Trophoblast cell (in vitro differentiated cells and primary cell): ENCODE measurements around the gene LRCH1.

Source experiments
- DNase-seq, 2 donors: peaks; one replicate each; pipeline ENCODE4 v3.0.0-alpha.2; 2016
- H2AFZ ChIP-seq: 2 replicates; pipeline ENCODE4 v1.6.1; 2013; ENCODE audit warnings: low read length, moderate library complexity, mild to moderate bottlenecking; ENCODE audit not compliant: insufficient read depth, poor library complexity
- H2AK5ac ChIP-seq: 2 replicates; pipeline ENCODE4 v1.6.1; 2013; ENCODE audit warnings: mild to moderate bottlenecking, low read length
- H2BK120ac ChIP-seq: 2 replicates; pipeline ENCODE4 v1.6.1; 2013; ENCODE audit warnings: low read length, mild to moderate bottlenecking, moderate library complexity; ENCODE audit not compliant: insufficient read depth, poor library complexity
- H2BK12ac ChIP-seq: 2 replicates; pipeline ENCODE4 v1.6.1; 2013; ENCODE audit warnings: mild to moderate bottlenecking, low read length, moderate library complexity
- H2BK5ac ChIP-seq: 2 replicates; pipeline ENCODE4 v1.6.1; 2013; ENCODE audit warnings: low read length, low read depth, moderate library complexity, mild to moderate bottlenecking; ENCODE audit not compliant: poor library complexity
- H3K14ac ChIP-seq: 2 replicates; pipeline ENCODE4 v1.6.1; 2013; ENCODE audit warnings: mild to moderate bottlenecking, low read length
- H3K18ac ChIP-seq: 2 replicates; pipeline ENCODE4 v1.6.1; 2013; ENCODE audit warnings: mild to moderate bottlenecking, low read length
- H3K23ac ChIP-seq: 2 replicates; pipeline ENCODE4 v1.6.1; 2013; ENCODE audit warnings: low read length
- H3K27ac ChIP-seq: 2 replicates; pipeline ENCODE4 v1.5.1; 2013; ENCODE audit warnings: low read depth, mild to moderate bottlenecking, inconsistent platforms, low read length, moderate library complexity
- H3K27me3 ChIP-seq: 2 replicates; pipeline ENCODE4 v1.6.1; 2013; ENCODE audit warnings: inconsistent platforms, mild to moderate bottlenecking, low read length, moderate library complexity; ENCODE audit not compliant: insufficient read depth
- H3K36me3 ChIP-seq, 2 experiments: 1 replicate in 1 of 2; 2 replicates in 1 of 2; pipeline ENCODE4 v1.6.1; 2013; ENCODE audit warnings: low read length in 2 of 2, mild to moderate bottlenecking in 2 of 2, moderate library complexity in 1 of 2; ENCODE audit not compliant: insufficient read depth in 2 of 2, control insufficient read depth in 1 of 2
- H3K4ac ChIP-seq: 2 replicates; pipeline ENCODE4 v1.6.1; 2013; ENCODE audit warnings: low read depth, mild to moderate bottlenecking, low read length, moderate library complexity
- H3K4me1 ChIP-seq, 2 experiments: 1 replicate in 1 of 2; 2 replicates in 1 of 2; pipeline ENCODE4 v1.6.1; 2013; ENCODE audit warnings: low read length in 2 of 2, mild to moderate bottlenecking in 2 of 2, moderate library complexity in 1 of 2; ENCODE audit not compliant: insufficient read depth in 2 of 2, control insufficient read depth in 1 of 2
- H3K4me2 ChIP-seq: 2 replicates; pipeline ENCODE4 v1.6.1; 2013; ENCODE audit warnings: inconsistent platforms, mild to moderate bottlenecking, low read length, moderate library complexity
- H3K4me3 ChIP-seq: 2 replicates; pipeline ENCODE4 v1.5.1; 2013; ENCODE audit warnings: mild to moderate bottlenecking, low read depth, low read length, inconsistent platforms
- H3K79me1 ChIP-seq: one replicate; pipeline ENCODE4 v1.6.1; 2013; ENCODE audit warnings: low read length
- H3K79me2 ChIP-seq: 2 replicates; pipeline ENCODE4 v1.6.1; 2013; ENCODE audit warnings: low read length, mild to moderate bottlenecking; ENCODE audit not compliant: control insufficient read depth, insufficient read depth, poor library complexity
- H3K9ac ChIP-seq: 2 replicates; pipeline ENCODE4 v1.6.1; 2013; ENCODE audit warnings: mild to moderate bottlenecking, low read length
- H3K9me3 ChIP-seq: 2 replicates; pipeline ENCODE4 v1.6.1; 2013; ENCODE audit warnings: low read depth, mild to moderate bottlenecking, control low read depth, inconsistent platforms, low read length; ENCODE audit not compliant: insufficient read depth
- H4K12ac ChIP-seq: 2 replicates; pipeline ENCODE4 v1.6.1; 2013; ENCODE audit warnings: low read depth, mild to moderate bottlenecking, low read length, moderate library complexity
- H4K8ac ChIP-seq: 2 replicates; pipeline ENCODE4 v1.6.1; 2013; ENCODE audit warnings: low read depth, mild to moderate bottlenecking, low read length, moderate library complexity
- H4K91ac ChIP-seq: one replicate; pipeline ENCODE4 v1.6.1; 2013; ENCODE audit warnings: low read depth, mild to moderate bottlenecking, low read length, moderate library complexity
- WGBS: extraction: QIAGEN DNeasy Blood & Tissue Kit; methylation state at CpG from one replicate; pipeline ENCODE4 v1.1.7; 2013; ENCODE audit warnings: missing lambda C conversion rate; ENCODE audit not compliant: insufficient read length, insufficient coverage; ENCODE audit errors: extremely low coverage; 5-methylcytosine and 5-hydroxymethylcytosine counted together

Gene LRCH1

GRCh38 chr13:46609726-46610125 is 56.8 kb downstream of the LRCH1 start:
- Histone ChIP-seq H2AK5ac (no peak overlapping the region), H4K8ac (no peak overlapping the region), H3K9ac (no peak overlapping the region), H3K27ac (peak overlapping the region; percentile 49), H3K4me2 (no peak overlapping the region), H3K36me3 (no peaks in the 10 kb centered on the region), H2AFZ (no peak overlapping the region), H3K27me3 (no peaks in the 10 kb centered on the region), H4K91ac (no peak overlapping the region), H4K12ac (no peak overlapping the region), H3K4me3 (no peak overlapping the region), H3K79me1 (no peaks in the 10 kb centered on the region), H3K9me3 (no peaks in the 10 kb centered on the region), H2BK5ac (no peak overlapping the region), H3K23ac (no peak overlapping the region), H3K18ac (no peak overlapping the region), H3K14ac (no peak overlapping the region), H3K79me2 (peaks cover 4% of the 10 kb centered on the region), H3K4ac (no peak overlapping the region), H2BK120ac (no peak overlapping the region), H3K4me1 (peaks cover 12% of the 10 kb centered on the region in 2 experiments), H2BK12ac (no peak overlapping the region)
- DNase-seq: peak in 1 of 2 donors; percentile 52
- WGBS: no CpG with 5 or more reads among the region's 6 CpGs

GRCh38 chr13:46612267-46612666 is 59.3 kb downstream of the LRCH1 start:
- peaks cover 6% of the 10 kb centered on the region for H3K79me1 ChIP-seq
- H3K36me3 ChIP-seq: no peaks in the 10 kb centered on the region
- H3K9ac ChIP-seq: no peak overlapping the region
- no peak overlapping the region for H2BK12ac ChIP-seq
- no peak overlapping the region for H4K8ac ChIP-seq
- H3K27ac ChIP-seq: no peak overlapping the region
- peaks cover 16 to 19% of the 10 kb centered on the region in 2 experiments for H3K4me1 ChIP-seq
- H4K12ac ChIP-seq: no peak overlapping the region
- no peak overlapping the region for H2BK5ac ChIP-seq
- no CpG with 5 or more reads among the region's 3 CpGs for WGBS
- no peak overlapping the region for H2AK5ac ChIP-seq
- H3K14ac ChIP-seq: no peak overlapping the region
- H2BK120ac ChIP-seq: no peak overlapping the region
- H3K18ac ChIP-seq: no peak overlapping the region
- H3K4ac ChIP-seq: peak overlapping the region; percentile 81
- H3K4me3 ChIP-seq: no peak overlapping the region
- no peak overlapping the region for H3K23ac ChIP-seq
- no peaks in the 10 kb centered on the region for H3K9me3 ChIP-seq
- no peak overlapping the region for H4K91ac ChIP-seq
- no peaks in the 10 kb centered on the region for H3K27me3 ChIP-seq
- no peak overlapping the region for H2AFZ ChIP-seq
- DNase-seq: no peak
- H3K4me2 ChIP-seq: no peak overlapping the region
- peaks cover 8% of the 10 kb centered on the region for H3K79me2 ChIP-seq

- WGBS: no CpG with 5 or more reads among the region's 8 CpGs
Measured at GRCh38 chr13:46613409-46614049, 60.6 kb downstream of the LRCH1 start.

GRCh38 chr13:46614582-46614981 is 61.6 kb downstream of the LRCH1 start:
- H3K4me1 ChIP-seq: peaks cover 11 to 15% of the 10 kb centered on the region in 2 experiments
- H3K4me3 ChIP-seq: no peak overlapping the region
- no peak overlapping the region for H3K27ac ChIP-seq
- H4K12ac ChIP-seq: no peak overlapping the region
- H2BK5ac ChIP-seq: no peak overlapping the region
- no peak overlapping the region for H4K8ac ChIP-seq
- peak in 1 of 2 donors; percentile 63 for DNase-seq
- peaks cover 6% of the 10 kb centered on the region for H3K79me1 ChIP-seq
- no peak overlapping the region for H3K4me2 ChIP-seq
- H3K4ac ChIP-seq: no peak overlapping the region
- H2BK120ac ChIP-seq: no peak overlapping the region
- no peak overlapping the region for H3K23ac ChIP-seq
- H3K14ac ChIP-seq: no peak overlapping the region
- H3K9ac ChIP-seq: no peak overlapping the region
- H3K18ac ChIP-seq: no peak overlapping the region
- H3K27me3 ChIP-seq: no peaks in the 10 kb centered on the region
- H3K36me3 ChIP-seq: no peaks in the 10 kb centered on the region
- peaks cover 8% of the 10 kb centered on the region for H3K79me2 ChIP-seq
- no peak overlapping the region for H2BK12ac ChIP-seq
- no peak overlapping the region for H4K91ac ChIP-seq
- no peaks in the 10 kb centered on the region for H3K9me3 ChIP-seq
- WGBS: no CpG with 5 or more reads among the region's 7 CpGs
- H2AFZ ChIP-seq: no peak overlapping the region
- H2AK5ac ChIP-seq: no peak overlapping the region

More at GRCh38 chr13:46613409-46614049, 60.6 kb downstream of the LRCH1 start:
- Histone ChIP-seq H3K14ac (no peak overlapping the region), H3K9ac (no peak overlapping the region), H3K27ac (no peak overlapping the region), H3K79me1 (peaks cover 6% of the 10 kb centered on the region), H3K79me2 (peaks cover 6% of the 10 kb centered on the region), H3K23ac (no peak overlapping the region), H3K4me1 (peaks cover 14 to 19% of the 10 kb centered on the region in 2 experiments), H3K36me3 (no peaks in the 10 kb centered on the region), H3K4ac (no peak overlapping the region), H4K91ac (no peak overlapping the region), H2AFZ (no peak overlapping the region), H2BK5ac (no peak overlapping the region), H4K12ac (no peak overlapping the region), H3K4me3 (no peak overlapping the region), H2AK5ac (no peak overlapping the region), H2BK12ac (no peak overlapping the region), H2BK120ac (no peak overlapping the region), H3K27me3 (no peaks in the 10 kb centered on the region), H3K18ac (no peak overlapping the region), H3K9me3 (no peaks in the 10 kb centered on the region), H4K8ac (no peak overlapping the region), H3K4me2 (no peak overlapping the region)
- no peak for DNase-seq
